Activated T-cell treated with anti-CD3 and anti-CD28 coated beads, Interleukin-2, amount 50 U/mL, for 48 hours (primary cell): ENCODE measurements around the gene FBXO47.

Experiments used
- DNase-seq, 2 experiments: peaks; one replicate each; pipeline ENCODE4 v3.0.0-alpha.2; 2020

Gene FBXO47

DNA sequence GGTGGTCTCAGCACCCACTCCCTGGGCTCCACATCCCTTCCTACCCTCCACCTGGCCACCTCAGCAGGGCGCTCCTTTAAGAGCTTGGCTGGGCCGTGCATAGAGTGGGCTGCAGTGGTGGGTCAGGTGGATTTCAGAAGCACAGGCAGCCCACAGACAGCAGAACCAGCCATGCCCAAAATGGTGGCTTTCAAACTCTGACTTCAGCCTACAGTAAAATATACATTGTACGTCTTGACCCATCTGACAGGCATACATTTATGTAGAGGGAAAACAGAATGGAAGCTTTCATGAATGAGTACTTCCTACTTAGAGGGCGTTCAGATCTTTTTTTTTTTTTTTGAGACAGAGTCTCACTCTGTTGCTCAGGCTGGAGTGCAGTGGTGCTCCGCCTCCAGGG, 67.8 kb downstream of the FBXO47 start:
- DNase-seq, result no peak

DNA sequence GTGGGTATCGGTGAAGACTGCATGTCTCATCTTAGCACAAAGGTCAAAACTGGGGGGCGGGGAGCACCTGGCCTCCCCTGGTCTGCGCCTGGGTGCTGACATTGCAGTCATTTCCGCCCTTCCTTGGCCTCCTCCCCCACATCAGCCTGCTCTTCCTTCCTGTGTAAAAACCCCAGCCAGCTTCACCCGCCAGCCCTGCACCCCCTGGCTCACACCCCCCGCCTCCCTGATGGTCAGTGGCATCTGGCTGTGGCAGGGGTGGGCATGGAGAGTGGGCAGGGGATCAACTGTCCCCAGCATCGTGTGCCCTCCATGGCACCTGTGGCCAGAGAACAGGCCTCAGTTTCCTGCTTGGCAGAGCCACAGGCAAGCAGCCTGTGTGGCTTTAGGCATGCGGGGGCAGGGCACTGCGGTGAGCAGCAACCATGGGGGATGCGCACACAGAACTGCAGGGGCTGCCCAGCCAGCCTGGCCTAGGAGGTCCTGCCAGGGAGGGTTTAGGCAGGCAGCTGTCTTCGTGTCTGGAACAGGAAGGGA, 68.3 kb downstream of the FBXO47 start:
- DNase-seq, result peak; percentile 90 to 92

GRCh38 chr17:38898291-38898679, 68.9 kb downstream of the FBXO47 start:
- no peak for DNase-seq

GRCh38 chr17:38897671-38898290, 69.4 kb downstream of the FBXO47 start:
- no peak for DNase-seq

GRCh38 chr17:38897176-38897575, 70.0 kb downstream of the FBXO47 start:
- DNase-seq, result no peak

DNA sequence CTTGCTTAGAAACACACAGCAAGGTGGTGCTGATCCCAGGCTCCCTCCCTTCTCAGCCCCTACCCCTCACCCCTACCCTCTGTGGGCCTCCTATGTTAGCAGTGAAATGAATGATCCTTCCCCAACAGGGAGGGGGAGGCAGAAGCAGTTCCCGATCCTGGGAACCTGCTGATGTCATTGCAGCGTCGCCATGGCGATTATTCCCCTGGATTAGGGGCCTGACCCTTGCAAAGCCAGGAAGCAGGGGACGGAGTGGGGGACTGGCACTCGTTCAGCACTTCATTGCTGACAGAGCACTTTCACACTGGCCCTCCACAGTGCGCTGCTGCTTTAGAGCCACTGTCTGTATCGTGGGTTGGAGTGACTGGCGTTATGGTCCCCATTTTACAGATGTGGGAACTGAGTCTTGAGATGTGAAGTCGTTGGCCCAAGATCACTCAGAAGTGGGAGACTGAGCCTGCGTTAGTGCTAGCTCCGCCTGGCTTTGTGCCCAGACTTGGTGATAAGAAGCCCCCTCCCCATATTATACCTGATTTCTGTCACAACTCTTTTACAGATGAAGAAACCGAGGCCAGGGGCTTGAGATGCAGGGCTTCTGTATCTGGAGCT, 70.8 kb downstream of the FBXO47 start:
- DNase-seq, result no peak

DNA sequence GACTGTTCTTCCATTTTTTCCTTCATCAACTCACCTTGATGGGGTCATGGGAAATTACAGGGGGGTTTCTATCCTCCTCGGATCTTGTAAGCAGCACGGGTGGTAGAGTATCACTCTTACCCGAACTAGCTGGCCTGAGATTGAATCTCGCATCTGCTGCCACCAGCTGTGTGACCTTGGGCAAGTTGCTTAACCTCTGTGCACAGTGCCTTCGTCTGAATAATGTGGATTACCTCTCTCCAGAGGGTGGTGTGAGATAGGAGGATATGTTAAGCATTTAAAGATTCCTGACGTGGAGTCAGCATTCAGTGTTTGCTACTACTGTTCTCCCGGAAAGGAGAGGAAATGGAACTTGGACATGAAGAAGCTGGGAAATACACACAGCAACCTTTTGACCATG, 72.9 kb downstream of the FBXO47 start:
- no peak for DNase-seq

DNA sequence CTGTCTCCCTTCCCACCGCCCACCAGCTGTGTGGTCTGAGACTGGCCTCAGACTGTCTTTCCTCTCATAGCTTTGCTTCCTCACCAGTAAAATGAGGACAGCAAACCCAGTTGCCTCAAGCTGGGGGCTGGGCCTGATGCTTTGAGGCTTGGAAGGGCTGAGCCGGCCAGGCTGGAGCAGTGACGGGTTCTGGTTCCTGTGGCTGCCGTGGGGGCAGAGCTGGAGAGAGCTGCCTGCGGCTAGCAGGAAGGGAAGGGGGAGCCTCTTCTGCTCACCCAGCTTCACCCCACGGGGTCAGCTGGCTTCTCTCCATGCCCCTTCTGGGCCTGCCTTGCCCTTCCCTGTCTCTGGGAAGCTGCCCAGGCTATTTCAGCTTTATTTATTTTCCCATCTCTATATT, 73.6 kb downstream of the FBXO47 start:
- peak; percentile 63 to 68 for DNase-seq

GRCh38 chr17:38893113-38893512, 74.1 kb downstream of the FBXO47 start:
- no peak for DNase-seq

DNA sequence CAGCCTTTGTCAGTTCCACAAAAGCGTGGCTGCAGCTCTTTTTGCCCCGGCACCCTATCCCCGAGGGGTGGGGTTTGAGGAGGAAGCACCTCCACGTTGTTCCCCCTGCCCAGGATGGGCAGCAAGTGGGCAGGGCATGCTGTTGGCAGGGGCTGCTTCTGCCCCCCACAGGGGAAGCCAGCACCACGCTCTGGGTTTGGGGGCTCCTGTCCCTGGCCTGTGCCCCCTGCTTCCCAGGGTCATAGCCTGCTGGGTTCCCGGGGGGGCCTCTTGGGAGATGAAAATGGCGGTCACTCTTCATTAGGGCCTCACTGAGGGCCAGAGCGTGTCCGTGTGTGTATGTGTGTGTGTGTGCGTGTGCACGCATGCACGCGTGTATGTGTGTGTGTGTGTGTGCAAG, 74.6 kb downstream of the FBXO47 start:
- no peak for DNase-seq

DNA sequence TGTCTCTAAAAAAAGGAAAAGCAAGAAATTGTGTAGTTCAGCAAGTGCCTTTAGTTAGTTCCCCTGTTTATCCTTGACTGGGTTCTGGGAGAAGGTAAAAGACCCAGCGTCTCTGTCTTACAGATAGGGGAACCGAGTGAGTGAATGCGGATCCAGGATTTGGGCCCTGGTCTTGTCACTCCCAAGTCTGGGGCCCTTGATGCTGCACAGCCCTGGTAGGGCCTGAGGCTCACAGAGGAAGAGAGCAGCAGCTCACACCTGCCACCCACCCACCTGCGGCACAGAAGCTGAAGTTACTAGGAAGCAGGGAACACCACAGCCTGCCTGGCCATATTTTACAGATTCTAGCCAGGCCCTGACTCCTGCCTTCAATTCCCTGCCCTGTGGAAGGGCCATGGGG, 75.1 kb downstream of the FBXO47 start:
- no peak for DNase-seq

- no peak for DNase-seq
Measured at GRCh38 chr17:38891441-38891840, 75.8 kb downstream of the FBXO47 start.

DNA sequence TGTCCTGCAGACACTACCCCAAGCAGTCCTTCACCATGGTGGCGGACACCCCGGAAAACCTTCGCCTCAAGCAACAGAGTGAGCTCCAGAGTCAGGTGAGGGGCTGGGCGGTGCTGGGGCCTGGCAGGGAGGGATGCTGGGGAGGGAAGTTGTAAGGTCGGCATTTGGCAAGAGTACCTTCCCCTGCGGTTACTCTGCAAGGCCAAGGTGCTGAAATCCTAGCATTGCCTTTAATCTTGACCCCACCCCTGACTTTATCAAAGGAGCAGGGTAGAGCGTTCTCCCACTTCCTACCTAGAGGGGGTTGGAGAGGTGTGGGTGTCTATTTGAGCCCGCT, 76.8 kb downstream of the FBXO47 start:
- DNase-seq, result no peak

DNA sequence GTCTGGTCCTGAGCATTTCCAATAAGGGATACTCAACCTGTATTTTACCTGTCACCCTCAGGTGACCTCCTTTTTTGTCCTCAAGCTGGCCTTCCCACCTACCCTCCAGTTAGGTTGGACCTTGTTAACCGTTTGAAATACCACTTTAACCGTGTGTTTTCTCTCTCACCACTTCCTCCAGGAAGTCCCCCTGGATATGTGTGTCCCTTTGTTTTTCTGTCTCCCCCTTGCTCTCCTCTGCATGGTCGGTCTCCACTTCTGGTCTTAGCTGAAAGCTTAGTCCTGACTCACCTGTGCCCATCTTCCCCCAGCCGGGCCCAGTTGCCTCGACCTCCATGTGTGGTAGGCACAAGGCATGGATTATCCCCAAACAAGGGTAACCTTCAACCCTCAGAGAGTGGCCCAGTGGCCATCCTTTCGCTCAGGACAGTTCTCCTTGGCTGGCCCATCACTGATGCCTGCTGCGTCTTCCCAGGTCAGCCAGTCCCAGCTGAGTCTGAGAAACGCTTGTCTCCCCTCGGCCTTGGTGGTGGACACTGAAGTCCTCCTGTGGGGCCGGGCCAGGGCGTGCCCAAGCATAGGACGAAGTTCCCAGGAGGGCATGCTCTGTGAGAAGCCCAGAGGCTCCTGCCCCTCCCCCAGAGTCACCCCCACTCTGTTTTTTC, 77.3 kb downstream of the FBXO47 start:
- DNase-seq, result no peak

DNA sequence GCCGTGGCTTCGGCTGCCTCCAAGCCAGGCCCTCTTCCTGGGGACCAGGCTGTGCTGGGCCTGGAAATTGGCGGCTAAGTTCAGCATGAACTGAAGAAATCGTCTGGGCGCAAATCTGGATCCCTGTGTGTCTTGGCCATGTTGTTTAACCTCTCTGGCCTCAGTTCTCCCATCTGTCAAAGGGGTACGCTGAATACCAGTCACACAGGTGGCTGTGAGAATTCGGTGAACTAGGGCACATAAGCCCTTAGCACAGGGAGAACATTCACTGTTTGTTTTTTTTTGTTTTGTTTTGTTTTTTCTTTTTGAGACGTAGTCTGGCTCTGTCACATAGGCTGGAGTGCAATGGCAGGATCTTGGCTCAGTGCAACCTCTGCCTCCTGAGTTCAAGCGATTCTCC, 78.4 kb downstream of the FBXO47 start:
- no peak for DNase-seq

GRCh38 chr17:38886643-38887010, 80.6 kb downstream of the FBXO47 start:
- DNase-seq, result no peak
